NB4 (cell line): Measurements from ENCODE around the gene CDH23.

Source experiments
- DNase-seq: peaks from one replicate; pipeline ENCODE4 v3.0.0; 2010; ENCODE audit warnings: low read depth
- H3K4me3 ChIP-seq: one replicate; pipeline ENCODE4 v1.5.1; 2011; ENCODE audit warnings: mild to moderate bottlenecking, low read depth, low read length, moderate library complexity
- CTCF ChIP-seq: IDR thresholded peaks from one replicate; pipeline ENCODE4 v1.5.1; 2012; ENCODE audit warnings: low read depth, low read length
- MAX ChIP-seq: IDR thresholded peaks from 2 replicates; pipeline ENCODE4 v1.6.1; 2011; ENCODE audit warnings: low read depth, low read length
- MYC ChIP-seq: IDR thresholded peaks from 2 replicates; pipeline ENCODE4 v1.6.1; 2011; ENCODE audit warnings: low read depth, low read length
- POLR2A ChIP-seq: IDR thresholded peaks from 2 replicates; pipeline ENCODE4 v1.6.1; 2011; ENCODE audit warnings: mild to moderate bottlenecking; ENCODE audit not compliant: insufficient read length; ENCODE audit errors: extremely low read depth

CDH23 gene

GRCh38 chr10:71799112-71799511 is 402.4 kb downstream of the CDH23 start:
- no peak for DNase-seq
- TF ChIP-seq CTCF (no peak), MYC (no peak), MAX (no peak), POLR2A (no peak)
- no peak overlapping the region for H3K4me3 ChIP-seq

- no peak for TF ChIP-seq MAX
- TF ChIP-seq MYC: no peak
- no peak for TF ChIP-seq POLR2A
- no peak for TF ChIP-seq CTCF
- DNase-seq: no peak
- no peak overlapping the region for H3K4me3 ChIP-seq
These were observed 403.1 kb downstream of the CDH23 start for GRCh38 chr10:71799608-71800453.

- TF ChIP-seq MYC: no peak
- TF ChIP-seq CTCF: no peak
- DNase-seq: peak; percentile 39
- H3K4me3 ChIP-seq: no peak overlapping the region
These were observed 404.6 kb downstream of the CDH23 start for GRCh38 chr10:71801361-71801760.

GRCh38 chr10:71802235-71802634 is 405.5 kb downstream of the CDH23 start:
- TF ChIP-seq POLR2A (no peak), MYC (no peak), CTCF (no peak), MAX (no peak)

GRCh38 chr10:71802715-71803488 is 406.2 kb downstream of the CDH23 start:
- H3K4me3 ChIP-seq: no peak overlapping the region
- DNase-seq: no peak

More at GRCh38 chr10:71802235-71802634, 405.5 kb downstream of the CDH23 start:
- H3K4me3 ChIP-seq: no peak overlapping the region
- no peak for DNase-seq

More at GRCh38 chr10:71802715-71803488, 406.2 kb downstream of the CDH23 start:
- TF ChIP-seq POLR2A (no peak), CTCF (no peak), MYC (no peak), MAX (no peak)
